HepG2 (cell line): ENCODE data around the gene DNAJC5. TPM values are rescaled to one million over a fixed set of nuclear protein-coding genes. Genes with fewer than 3 reads are reported as not detected.

Experiments
- ATF7-NPFF ChIP-seq: sonication (generic); formaldehyde crosslinking; IDR thresholded peaks from 2 replicates; pipeline ENCODE4 v1.8.1; 2023; ENCODE audit warnings: mild to moderate bottlenecking, low read depth, missing genetic modification reagents, moderate library complexity
- DRAP1 ChIP-seq: IDR thresholded peaks from 2 replicates; pipeline ENCODE4 v1.6.1; 2016; ENCODE audit warnings: missing genetic modification reagents, missing compliant biosample characterization
- FOXJ3 ChIP-seq: sonication (generic); formaldehyde crosslinking; IDR thresholded peaks from 2 replicates; pipeline ENCODE4 v1.4.0; 2020; ENCODE audit warnings: missing genetic modification reagents, mild to moderate bottlenecking, borderline replicate concordance
- FOXP1 ChIP-seq, 2 experiments: fragments of 450-650 bp in 1 of 2; IDR thresholded peaks; 2 replicates each; pipeline ENCODE4 v1.6.1; 2017 to 2018; ENCODE audit warnings: antibody characterized with exemption in 1 of 2
- KIAA2018 ChIP-seq: sonication (generic); formaldehyde crosslinking; IDR thresholded peaks from 2 replicates; pipeline ENCODE4 v1.5.0; 2020; ENCODE audit warnings: mild to moderate bottlenecking, missing genetic modification reagents, borderline replicate concordance
- KMT2A ChIP-seq: sonication (generic); formaldehyde crosslinking; IDR thresholded peaks from 2 replicates; pipeline ENCODE4 v1.4.0; 2020; ENCODE audit warnings: missing genetic modification reagents
- MED13 ChIP-seq: sonication (generic); formaldehyde crosslinking; IDR thresholded peaks from 2 replicates; pipeline ENCODE4 v1.5.0; 2020; ENCODE audit warnings: missing genetic modification reagents
- MEF2D ChIP-seq: sonication (generic); formaldehyde crosslinking; IDR thresholded peaks from 2 replicates; pipeline ENCODE4 v1.5.1; 2020; ENCODE audit warnings: mild to moderate bottlenecking, missing genetic modification reagents
- MIER2 ChIP-seq: IDR thresholded peaks from 2 replicates; pipeline ENCODE4 v1.6.1; 2016; ENCODE audit warnings: missing biosample characterization, missing genetic modification reagents
- NR3C1 ChIP-seq: sonication (generic); formaldehyde crosslinking; IDR thresholded peaks from 2 replicates; pipeline ENCODE4 v1.4.0; 2020; ENCODE audit warnings: missing genetic modification reagents
- PHB2 ChIP-seq: fragments of 450-650 bp; IDR thresholded peaks from 2 replicates; pipeline ENCODE4 v1.6.1; 2018; ENCODE audit not compliant: partially characterized antibody
- POGZ ChIP-seq: sonication (generic); formaldehyde crosslinking; IDR thresholded peaks from 2 replicates; pipeline ENCODE4 v1.4.0; 2020; ENCODE audit warnings: mild to moderate bottlenecking, missing genetic modification reagents
- TBX2 ChIP-seq: sonication (generic); formaldehyde crosslinking; IDR thresholded peaks from 2 replicates; pipeline ENCODE4 v1.5.0; 2020; ENCODE audit warnings: missing genetic modification reagents, mild to moderate bottlenecking, borderline replicate concordance
- XBP1 ChIP-seq: sonication (generic); formaldehyde crosslinking; IDR thresholded peaks from 2 replicates; pipeline ENCODE4 v1.5.0; 2020; ENCODE audit warnings: missing genetic modification reagents
- ZNF362 ChIP-seq: sonication (generic); formaldehyde crosslinking; IDR thresholded peaks from 2 replicates; pipeline ENCODE4 v1.4.0; 2020; ENCODE audit warnings: missing genetic modification reagents, mild to moderate bottlenecking, borderline replicate concordance
- ZNF749 ChIP-seq: sonication (generic); formaldehyde crosslinking; IDR thresholded peaks from 2 replicates; pipeline ENCODE4 v1.8.0; 2022; ENCODE audit warnings: mild to moderate bottlenecking, missing genetic modification reagents, moderate library complexity, borderline replicate concordance
- polyA plus RNA-seq, 8 experiments: library from polyadenylated mRNA; depleted of rRNA in 3 of 8; stranded (reverse) in 7 of 8; unstranded in 1 of 8; fragments of >200 nt; fragmentation: Illumina TruSeq in 4 of 8; extraction: Trizol in 4 of 8; gene quantifications; 2 replicates each; pipeline versions ENCODE4 v1.2.1 to v1.2.3, GENCODE V29; 2011 to 2016; ENCODE audit warnings: low read depth in 4 of 8, missing spikeins in 1 of 8, mixed read lengths in 1 of 8; ENCODE audit not compliant: insufficient read depth in 1 of 8
- total RNA-seq, 5 experiments: library from RNA; depleted of rRNA; stranded (reverse); fragments of >200 nt; fragmentation: Illumina TruSeq; extraction: Trizol; gene quantifications; 2 replicates each; pipeline ENCODE4 v1.2.3, GENCODE V29; 2016; ENCODE audit warnings: low read depth in 1 of 5
- TF ChIP-seq, protein P1 (sequence below): sonication (generic); formaldehyde crosslinking; IDR thresholded peaks from 2 replicates; pipeline ENCODE4 v1.4.0; 2020; ENCODE audit warnings: missing genetic modification reagents, borderline replicate concordance
- TF ChIP-seq, protein P2 (sequence below): sonication (generic); formaldehyde crosslinking; IDR thresholded peaks from 2 replicates; pipeline ENCODE4 v1.4.0; 2020; ENCODE audit warnings: low read depth, mild to moderate bottlenecking, missing genetic modification reagents

Gene DNAJC5
- total and polyA plus RNA-seq, 2 of the 13 experiments (the other 11 are each of a cell fraction or from before 2014, with no cell fraction given) = 42.8 to 64.5 TPM

DNA sequence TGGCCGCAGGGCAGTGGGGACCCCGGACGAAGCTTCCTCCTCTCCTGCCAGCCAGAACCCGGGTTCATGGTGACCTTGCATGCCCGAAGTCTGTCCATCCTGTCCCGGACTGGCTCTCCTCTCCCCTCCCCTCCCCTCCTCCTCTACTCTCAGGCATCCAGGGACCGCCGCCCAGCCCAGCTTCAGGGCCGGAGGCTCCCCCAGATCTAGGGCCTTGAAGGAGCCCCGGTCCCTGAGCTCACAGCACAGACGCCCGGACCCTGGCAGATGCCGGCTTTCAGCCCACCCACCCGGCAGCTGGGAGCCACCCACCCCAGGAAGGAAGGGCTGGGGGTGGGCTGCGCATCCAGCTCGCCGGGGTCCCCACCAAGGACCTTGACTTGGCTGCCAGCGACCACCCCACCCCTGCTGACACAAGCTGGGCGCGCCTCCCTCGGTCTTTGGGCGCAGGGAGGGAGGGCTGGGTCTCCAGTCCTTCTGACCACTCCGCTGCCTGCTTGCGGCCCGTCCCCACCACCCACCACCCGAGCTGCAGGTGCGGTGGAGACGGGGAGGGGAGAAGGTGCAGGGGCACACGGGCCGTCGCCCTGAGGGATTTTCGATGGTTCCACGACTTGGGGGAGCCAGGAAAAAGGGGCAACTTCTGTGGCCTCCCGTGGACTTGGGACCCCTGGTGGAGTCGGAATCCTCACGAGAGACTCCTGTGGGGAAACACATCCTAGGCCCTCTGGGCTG is 39.4 kb upstream of the DNAJC5 start (continued):
- TF ChIP-seq NR3C1 = no peak
- TF ChIP-seq KMT2A = no peak
- TF ChIP-seq POGZ = no peak
- peak; percentile 15 for TF ChIP-seq TBX2 (CRISPR knock-in tag)
- no peak for TF ChIP-seq PHB2
- TF ChIP-seq ATF7-NPFF (CRISPR knock-in tag) = no peak; the same call in 1 of the 2 replicates
- TF ChIP-seq, protein P1, sequence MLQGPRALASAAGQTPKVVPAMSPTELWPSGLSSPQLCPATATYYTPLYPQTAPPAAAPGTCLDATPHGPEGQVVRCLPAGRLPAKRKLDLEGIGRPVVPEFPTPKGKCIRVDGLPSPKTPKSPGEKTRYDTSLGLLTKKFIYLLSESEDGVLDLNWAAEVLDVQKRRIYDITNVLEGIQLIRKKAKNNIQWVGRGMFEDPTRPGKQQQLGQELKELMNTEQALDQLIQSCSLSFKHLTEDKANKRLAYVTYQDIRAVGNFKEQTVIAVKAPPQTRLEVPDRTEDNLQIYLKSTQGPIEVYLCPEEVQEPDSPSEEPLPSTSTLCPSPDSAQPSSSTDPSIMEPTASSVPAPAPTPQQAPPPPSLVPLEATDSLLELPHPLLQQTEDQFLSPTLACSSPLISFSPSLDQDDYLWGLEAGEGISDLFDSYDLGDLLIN (CRISPR knock-in tag) = no peak
- TF ChIP-seq DRAP1 (CRISPR knock-in tag) = no peak
- TF ChIP-seq ZNF362 (CRISPR knock-in tag) = 0 out of 2 replicates have a peak, but pooled peaks have one; percentile 35
- TF ChIP-seq FOXJ3 (CRISPR knock-in tag) = no peak
- no peak for TF ChIP-seq ZNF749 (CRISPR knock-in tag)
- TF ChIP-seq XBP1 = no peak
- no peak for TF ChIP-seq MED13 (CRISPR knock-in tag)
- TF ChIP-seq, protein P2, sequence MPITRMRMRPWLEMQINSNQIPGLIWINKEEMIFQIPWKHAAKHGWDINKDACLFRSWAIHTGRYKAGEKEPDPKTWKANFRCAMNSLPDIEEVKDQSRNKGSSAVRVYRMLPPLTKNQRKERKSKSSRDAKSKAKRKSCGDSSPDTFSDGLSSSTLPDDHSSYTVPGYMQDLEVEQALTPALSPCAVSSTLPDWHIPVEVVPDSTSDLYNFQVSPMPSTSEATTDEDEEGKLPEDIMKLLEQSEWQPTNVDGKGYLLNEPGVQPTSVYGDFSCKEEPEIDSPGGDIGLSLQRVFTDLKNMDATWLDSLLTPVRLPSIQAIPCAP (CRISPR knock-in tag) = no peak
- TF ChIP-seq MEF2D (CRISPR knock-in tag) = no peak
- TF ChIP-seq FOXP1 (IDR thresholded peaks at IDR 0.05) = no peak
- TF ChIP-seq FOXP1 (CRISPR knock-in tag; IDR thresholded peaks at IDR 0.05) = no peak
- TF ChIP-seq KIAA2018 (CRISPR knock-in tag) = no peak
- TF ChIP-seq MIER2 (CRISPR knock-in tag) = no peak
